Retinal pigment epithelial cell (primary cell): ENCODE results near the gene RAB9A.

Source experiments
- DNase-seq: peaks from one replicate; pipeline ENCODE4 v3.0.0-alpha.2; 2010; ENCODE audit warnings: low read depth
- H3K4me3 ChIP-seq: 2 replicates; pipeline ENCODE4 v1.5.1; 2011; ENCODE audit warnings: mild to moderate bottlenecking, low read length, control low read depth, moderate library complexity
- CTCF ChIP-seq: conservative IDR thresholded peaks from 2 replicates; pipeline ENCODE4 v1.5.1; 2011; ENCODE audit warnings: low read depth, low read length, control low read depth, inconsistent platforms

RAB9A gene

DNA sequence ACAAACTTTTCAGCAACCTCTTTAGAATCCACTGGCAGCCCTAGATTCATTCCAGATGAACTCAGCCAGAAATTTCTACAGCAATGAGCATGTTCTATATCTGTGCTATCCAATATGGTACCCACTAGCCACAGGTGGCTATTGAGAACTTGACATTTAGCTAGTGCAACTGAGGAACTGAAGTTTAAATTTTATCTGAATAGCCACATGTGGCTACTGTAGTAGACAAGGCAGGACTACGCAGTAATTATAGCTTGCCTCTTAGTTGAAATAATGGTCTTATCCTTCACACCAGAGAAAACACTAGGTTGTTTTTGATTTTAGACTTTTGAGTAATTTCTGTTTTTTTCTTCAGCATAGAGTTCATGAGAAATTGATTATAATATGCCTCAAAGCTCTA lies 38.6 kb upstream of the RAB9A start:
- no peak overlapping the region for H3K4me3 ChIP-seq
- TF ChIP-seq CTCF = no peak
- DNase-seq = no peak

DNA sequence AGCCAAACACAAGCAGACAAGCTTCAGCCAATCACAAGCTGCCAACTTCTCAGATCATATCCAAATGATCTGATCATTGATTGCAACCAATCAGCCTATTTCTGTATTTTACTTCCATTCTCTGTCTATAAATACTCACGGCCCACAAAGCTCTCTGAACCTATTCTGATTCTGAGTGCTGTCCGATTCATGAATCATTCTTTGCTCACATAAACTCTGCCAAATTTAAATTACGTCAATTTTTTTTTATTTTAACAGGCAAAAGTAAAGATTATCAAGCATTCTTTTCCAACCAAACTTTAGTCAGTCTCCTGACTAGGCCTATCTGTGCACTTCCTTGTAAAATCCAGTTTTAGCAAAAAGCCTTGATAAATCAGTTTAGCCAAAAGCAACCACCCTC lies 37.8 kb upstream of the RAB9A start:
- no peak overlapping the region for H3K4me3 ChIP-seq
- no peak for TF ChIP-seq CTCF
- no peak for DNase-seq

DNA sequence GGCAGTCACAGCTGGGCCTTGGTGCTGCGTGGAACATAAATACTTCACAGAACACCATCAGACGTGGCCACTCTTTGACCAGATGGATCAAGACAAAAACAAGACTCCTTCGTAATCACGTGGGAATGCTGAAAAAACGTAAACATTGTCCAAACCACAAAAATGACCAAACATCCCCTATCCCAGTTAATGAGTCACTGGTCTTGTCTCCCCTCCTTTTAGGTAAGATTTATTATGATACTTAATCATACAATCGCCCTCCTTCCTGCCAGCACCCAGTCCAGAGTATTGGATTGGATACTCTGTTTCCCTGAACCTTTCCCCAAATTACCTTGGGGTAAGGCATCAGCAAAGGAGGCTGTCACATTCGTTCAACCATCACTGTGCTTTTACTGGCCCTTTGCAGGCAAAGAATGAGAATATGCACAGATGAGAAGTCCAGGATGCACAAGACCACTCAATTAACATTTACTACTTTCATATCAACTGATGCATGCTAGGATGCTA lies 36.6 kb upstream of the RAB9A start:
- no peak for TF ChIP-seq CTCF
- peak overlapping the region; percentile 77 for H3K4me3 ChIP-seq
- DNase-seq = no peak

GRCh38 chrX:13652850-13653693 lies 35.9 kb upstream of the RAB9A start, which contains the start of gene TCEANC:
Gene TCEANC, plus strand, starts transcription at chrX:13653141. Its CDS starts 9,368 bp downstream, at chrX:13662509.
- TF ChIP-seq CTCF = no peak
- peak within 1 kb of the TSS; percentile 77 for H3K4me3 ChIP-seq
- DNase-seq = peak; percentile 93

- peak overlapping the region; percentile 77 for H3K4me3 ChIP-seq
- no peak for DNase-seq
- TF ChIP-seq CTCF = no peak
Measured at GRCh38 chrX:13654116-13654515, 34.8 kb upstream of the RAB9A start.

DNA sequence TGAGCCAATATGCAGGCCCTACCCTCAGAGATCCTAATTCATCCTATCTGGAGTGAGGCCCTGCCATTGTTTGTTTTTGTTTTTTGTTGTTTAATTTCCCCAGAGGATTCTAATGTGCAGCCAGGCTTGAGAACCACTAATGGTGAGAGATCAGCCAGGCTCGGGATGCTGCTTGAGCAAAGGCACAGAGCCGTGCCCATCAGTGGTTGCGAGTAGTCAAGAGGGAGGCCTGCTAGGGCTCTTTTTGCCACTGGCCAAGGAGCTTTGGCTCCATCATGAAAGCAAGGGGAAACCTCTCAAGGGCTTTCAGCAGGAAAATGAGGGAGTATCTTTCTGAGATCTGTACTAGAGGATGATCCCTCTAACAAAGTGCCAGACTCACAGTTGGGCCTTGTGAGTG lies 33.3 kb upstream of the RAB9A start:
- no peak for TF ChIP-seq CTCF
- no peak overlapping the region for H3K4me3 ChIP-seq
- no peak for DNase-seq

DNA sequence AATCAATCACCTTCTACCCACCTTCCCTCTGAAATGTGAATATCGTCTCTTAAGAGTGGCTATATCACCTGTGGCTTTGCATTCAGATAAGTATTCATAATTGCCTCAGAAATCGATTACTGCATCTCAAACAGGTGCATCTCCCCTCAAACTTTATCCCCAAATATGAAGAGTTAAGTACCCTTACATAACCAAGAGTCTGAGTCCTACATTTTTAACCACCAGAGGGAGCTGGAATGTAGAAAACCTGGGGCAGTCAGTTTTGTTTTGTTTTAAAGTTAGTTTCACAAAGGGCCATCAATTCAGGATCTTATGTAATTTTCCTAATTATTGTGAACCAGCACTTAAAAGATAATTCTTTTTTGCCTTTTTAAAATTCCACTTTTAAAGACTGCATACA lies 30.3 kb upstream of the RAB9A start:
- no peak for DNase-seq
- TF ChIP-seq CTCF = peak; percentile 70
- H3K4me3 ChIP-seq = no peak overlapping the region
